HepG2 (cell line): ENCODE results near the gene ASTN1.

Experiments used
- ATM ChIP-seq: fragments of 450-650 bp; IDR thresholded peaks from 2 replicates; pipeline ENCODE4 v1.7.1; 2017; ENCODE audit warnings: mild to moderate bottlenecking, borderline replicate concordance
- BHLHE40 ChIP-seq: IDR thresholded peaks from 2 replicates; pipeline ENCODE4 v1.6.1; 2011; ENCODE audit warnings: low read length, improper control_type of control experiment
- CREB1 ChIP-seq, 2 experiments: fragments of 450-650 bp in 1 of 2; IDR thresholded peaks; 2 replicates each; pipeline ENCODE4 v1.6.1; 2016 to 2017; ENCODE audit warnings: control low read depth in 1 of 2, mild to moderate bottlenecking in 1 of 2, missing compliant biosample characterization in 1 of 2, missing genetic modification characterization in 1 of 2
- PPARG ChIP-seq: conservative IDR thresholded peaks from 2 replicates; pipeline ENCODE4 v1.6.1; 2016; ENCODE audit warnings: missing biosample characterization, missing genetic modification reagents
- RAD21 ChIP-seq: fragments of 450-650 bp; formaldehyde crosslinking; IDR thresholded peaks from 2 replicates; pipeline ENCODE4 v1.5.0; 2020; ENCODE audit warnings: mild to moderate bottlenecking
- RFX1 ChIP-seq: fragments of 450-650 bp; IDR thresholded peaks from 2 replicates; pipeline ENCODE4 v1.6.1; 2017
- SOX13 ChIP-seq, 3 experiments: fragments of 450-650 bp in 1 of 3; sonication (generic) in 1 of 3; formaldehyde crosslinking in 1 of 3; IDR thresholded peaks in 2 of 3; conservative IDR thresholded peaks in 1 of 3; 2 replicates each; pipeline versions ENCODE4 v1.5.0 to v1.6.1; 2016 to 2020; ENCODE audit warnings: antibody characterized with exemption in 1 of 3, mild to moderate bottlenecking in 1 of 3, missing compliant biosample characterization in 1 of 3, missing genetic modification reagents in 1 of 3, moderate library complexity in 1 of 3
- STAT6 ChIP-seq: sonication (generic); formaldehyde crosslinking; IDR thresholded peaks from 2 replicates; pipeline ENCODE4 v1.4.0; 2020; ENCODE audit warnings: missing genetic modification reagents, mild to moderate bottlenecking, borderline replicate concordance
- ZNF460 ChIP-seq: sonication (generic); formaldehyde crosslinking; IDR thresholded peaks from 2 replicates; pipeline ENCODE4 v1.5.1; 2020; ENCODE audit warnings: missing genetic modification reagents, mild to moderate bottlenecking, borderline replicate concordance

GRCh38 chr1:177181631-177182291 lies 17.2 kb upstream of the ASTN1 start:
- TF ChIP-seq ATM (no peak), RFX1 (no peak), CREB1 (IDR thresholded peaks at IDR 0.05) (no peak), CREB1 (CRISPR knock-in tag; IDR thresholded peaks at IDR 0.05) (no peak), PPARG (CRISPR knock-in tag) (no peak), ZNF460 (CRISPR knock-in tag) (no peak), STAT6 (CRISPR knock-in tag) (no peak), RAD21 (CRISPR knock-in tag) (no peak), SOX13 (IDR thresholded peaks at IDR 0.05) (no peak), SOX13 (CRISPR knock-in tag; conservative IDR thresholded peaks at IDR 0.05 in 1 of 2, IDR thresholded peaks at IDR 0.05 in 1 of 2) (no peak), BHLHE40 (no peak)
